DLD1 (cell line): ENCODE data around the gene FBXW12.

Experiments used
- in situ Hi-C: cut with HindIII; loops from 2 replicates; pipeline ENCODE4 v1.10.0; 2017; ENCODE audit warnings: low sequenced_read_pairs

FBXW12 gene

DNA sequence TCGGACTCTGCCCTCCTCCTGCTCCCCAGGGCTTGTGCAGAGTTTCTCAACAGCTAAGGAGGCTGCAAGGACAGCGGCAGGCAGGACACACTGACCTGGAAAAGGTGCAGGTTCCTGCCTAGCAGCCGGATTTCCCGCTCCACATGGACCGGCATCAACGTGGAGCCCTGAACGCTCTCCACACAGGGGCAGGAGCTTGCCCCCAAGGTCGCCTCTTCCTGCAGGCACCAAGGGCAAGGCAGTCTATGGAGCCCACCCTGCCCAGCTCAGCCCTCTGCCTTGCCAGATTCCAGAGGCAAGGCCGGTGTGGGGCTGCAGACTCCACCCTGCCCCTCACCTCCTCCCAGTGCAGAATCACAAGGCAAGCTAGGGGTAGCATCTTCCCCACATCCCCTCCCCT is 47.1 kb downstream of the FBXW12 start:
- in situ Hi-C loops, result no loop called here

DNA sequence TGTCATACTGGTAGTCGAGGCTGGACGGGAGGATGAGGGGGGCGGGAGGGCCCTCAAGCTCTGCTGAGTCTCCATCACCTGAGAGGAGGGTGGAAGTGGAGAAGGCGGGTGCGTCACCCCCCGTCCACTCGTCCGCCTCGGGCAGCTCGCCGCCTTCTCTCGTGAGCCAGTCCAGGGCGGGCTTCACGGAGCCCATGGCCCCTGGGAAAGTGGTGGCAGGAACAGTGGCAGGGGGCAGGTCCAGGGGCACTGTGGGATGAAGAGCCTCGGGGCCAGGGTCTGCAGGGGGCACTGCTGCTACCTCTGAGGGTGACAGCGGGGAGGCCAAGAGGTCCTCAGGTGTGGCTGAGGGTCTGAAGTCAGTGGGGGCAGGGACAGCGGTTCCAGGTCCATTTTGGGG is 47.6 kb downstream of the FBXW12 start:
- in situ Hi-C loops, result no loop called here

DNA sequence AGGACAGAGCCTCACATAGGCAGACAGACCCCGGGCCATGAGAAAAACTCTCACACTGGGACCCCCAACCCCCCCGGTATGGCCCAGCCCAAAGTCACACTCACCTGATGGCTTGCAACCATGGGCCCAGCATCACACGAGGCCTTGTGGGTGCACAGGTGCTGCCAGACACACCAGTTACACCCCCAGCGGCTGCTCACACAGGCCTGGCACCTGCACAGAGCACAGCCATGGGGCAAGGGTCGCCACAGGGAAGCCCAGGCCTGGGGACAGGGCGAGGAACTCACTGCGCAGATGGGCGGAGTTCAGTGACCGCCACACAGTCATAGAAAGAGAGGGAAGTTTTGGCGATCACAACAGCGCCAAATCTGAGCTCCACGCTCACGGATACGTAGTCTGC is 48.5 kb downstream of the FBXW12 start:
- in situ Hi-C loops, result no loop called here

DNA sequence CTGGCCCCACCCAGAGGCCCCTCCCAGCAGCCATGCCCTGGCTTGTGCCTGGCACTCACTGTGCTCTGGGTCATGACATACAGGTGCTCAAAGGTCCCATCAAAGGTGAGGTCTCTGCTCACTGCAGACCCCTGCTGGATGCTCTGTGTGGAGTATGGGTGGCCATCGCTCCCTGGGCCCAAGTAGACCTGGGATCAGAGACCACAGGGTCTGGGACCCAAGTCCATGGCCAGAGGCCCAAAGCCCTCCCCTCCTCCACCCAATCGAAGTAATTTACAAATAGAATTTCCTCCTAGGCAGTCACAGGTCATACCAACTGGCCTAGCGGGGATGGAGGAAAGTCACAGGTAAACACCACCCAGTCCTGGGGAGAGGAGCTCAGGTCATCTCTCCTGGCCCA is 50.3 kb downstream of the FBXW12 start:
- in situ Hi-C loops, result no loop called here

DNA sequence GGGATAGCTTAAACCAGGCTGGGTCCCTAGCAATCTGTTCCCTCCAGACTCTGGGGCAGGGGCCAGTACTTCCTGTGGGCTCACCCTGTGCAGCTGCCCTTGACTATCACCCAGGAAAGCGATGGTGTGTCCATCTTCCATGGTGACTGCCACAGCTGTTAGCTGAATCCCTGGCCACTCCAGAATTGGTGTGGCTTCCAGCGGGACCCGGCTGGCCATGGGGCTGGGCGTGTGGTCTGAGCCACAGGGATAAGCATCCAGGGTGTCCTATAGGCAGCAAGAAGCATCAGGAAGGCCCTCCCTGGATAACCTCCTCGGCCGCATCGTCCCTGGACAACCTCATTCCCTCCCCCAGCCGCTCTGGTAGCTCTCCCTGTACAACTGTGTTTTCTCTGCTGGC is 50.7 kb downstream of the FBXW12 start:
- in situ Hi-C loops, result no loop called here

DNA sequence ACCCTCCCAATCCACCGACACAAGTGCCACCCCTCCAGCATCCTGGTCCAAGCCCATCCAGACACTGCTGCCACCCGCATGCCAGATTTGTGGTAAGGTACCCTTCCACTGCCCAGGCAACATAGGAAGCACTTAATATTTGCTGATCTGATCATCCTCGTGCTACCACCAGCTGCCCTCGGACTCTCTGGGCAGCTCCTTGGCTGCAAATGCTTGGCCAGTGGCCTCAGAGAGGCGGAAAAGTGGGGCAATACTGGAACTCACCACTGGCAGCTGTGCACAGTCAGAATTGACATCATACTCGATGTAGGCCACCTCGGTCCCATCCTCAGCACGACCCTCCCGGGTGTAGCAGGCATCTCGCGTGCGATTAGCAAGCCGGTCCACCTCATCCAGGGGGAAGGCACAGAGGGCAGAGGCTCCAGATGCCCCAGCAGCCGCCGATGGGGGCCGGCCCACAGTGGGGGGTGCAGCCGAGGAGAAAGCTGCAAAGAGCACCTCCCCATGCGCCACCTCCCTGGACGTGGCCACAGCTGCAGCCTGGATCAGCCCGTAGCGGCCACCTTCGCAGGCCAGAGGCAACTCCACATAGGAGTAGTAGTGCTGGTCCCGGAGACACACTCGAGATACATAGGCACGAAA is 51.3 kb downstream of the FBXW12 start:
- in situ Hi-C loops, result no loop called here

DNA sequence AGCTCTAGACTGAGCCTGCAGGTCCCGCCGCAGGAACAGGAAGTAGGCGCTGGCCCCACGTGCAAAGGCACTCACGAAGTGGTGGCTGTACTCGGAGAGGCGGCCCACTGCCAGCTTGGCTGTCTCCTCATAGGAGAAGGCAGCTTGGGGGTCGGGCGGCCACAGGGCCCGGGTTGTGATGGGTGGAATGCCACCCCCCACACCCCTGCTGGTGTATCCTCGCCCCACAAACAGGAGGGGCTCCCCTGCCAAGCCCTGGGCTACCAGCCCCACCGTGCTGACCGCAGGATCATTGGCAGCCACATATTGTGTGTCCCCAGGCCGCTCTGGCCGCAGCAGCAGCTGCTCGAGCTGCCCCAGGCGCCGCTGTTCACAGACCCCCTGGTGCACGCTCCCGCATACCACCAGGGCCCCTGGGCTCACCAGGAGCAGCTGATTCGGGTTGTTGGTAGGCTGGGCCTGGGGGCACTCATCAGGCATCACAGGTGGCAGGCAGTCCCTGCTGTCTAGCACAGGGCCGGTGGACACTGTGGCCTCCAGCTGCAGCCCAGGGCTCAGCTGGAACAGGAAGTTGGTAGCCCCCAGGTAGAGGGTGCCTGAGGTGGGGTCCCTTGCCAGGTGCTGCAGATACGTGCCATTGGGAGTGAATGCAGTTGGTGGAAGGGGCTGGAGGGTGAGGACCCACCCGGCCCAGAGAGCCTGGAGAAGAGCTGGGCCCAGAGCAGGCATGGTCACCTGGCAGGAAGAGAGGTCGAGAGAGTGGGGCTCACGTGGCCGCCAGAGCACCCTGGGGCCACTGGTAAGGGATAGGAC is 52.1 kb downstream of the FBXW12 start:
- in situ Hi-C loops, result no loop called here

DNA sequence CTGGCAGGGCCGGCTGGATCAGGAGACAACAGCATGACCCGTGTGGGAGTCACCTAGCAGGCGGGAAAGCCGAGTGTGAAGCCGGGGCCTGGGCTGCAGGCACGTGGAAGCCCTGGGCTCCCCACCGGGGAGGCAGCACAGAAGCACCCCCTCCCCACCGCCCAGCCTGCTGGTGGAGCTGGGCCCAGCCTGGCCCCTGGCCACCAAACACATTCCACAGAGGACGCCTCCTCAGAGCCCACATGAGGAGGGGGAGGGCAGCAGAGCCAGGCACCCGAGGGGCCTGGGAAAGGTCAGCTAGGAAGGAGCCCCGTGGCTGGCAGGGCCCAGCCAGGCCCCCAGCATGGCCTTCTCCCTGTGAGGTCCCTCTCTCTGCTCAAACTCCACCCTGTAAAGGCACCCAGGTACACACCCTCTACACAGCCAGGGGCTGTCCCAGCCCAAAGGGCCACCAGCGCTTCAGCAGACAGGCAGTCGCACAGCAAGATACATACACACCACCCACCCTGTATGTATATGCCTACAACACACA is 53.3 kb downstream of the FBXW12 start:
- in situ Hi-C loops, result no loop called here

DNA sequence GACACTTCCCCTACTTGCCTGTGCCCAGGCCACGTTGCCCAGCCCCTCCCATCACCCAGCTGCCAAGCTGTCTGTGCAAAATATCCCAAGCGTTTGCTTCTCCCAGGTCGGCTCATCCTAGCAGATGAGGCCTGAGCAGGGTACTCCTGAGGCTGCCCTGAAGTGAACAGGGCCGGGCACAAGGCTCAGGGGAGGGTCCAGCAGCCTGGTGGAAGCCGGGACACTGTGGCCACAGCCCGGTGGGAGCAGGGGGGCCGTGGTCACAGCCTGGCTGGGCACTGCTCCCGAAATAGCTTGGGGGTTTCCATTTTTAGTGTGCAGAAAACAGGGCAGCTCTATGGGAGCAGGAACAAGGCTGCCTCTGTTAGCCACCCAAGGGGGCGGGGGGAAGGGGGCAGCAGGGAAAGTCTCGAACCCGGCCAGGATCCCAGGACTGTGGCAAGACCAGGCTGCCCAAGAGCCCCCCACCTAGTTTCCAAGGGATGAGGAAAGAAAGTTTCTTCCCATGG is 54.4 kb downstream of the FBXW12 start:
- in situ Hi-C loops, result no loop called here

DNA sequence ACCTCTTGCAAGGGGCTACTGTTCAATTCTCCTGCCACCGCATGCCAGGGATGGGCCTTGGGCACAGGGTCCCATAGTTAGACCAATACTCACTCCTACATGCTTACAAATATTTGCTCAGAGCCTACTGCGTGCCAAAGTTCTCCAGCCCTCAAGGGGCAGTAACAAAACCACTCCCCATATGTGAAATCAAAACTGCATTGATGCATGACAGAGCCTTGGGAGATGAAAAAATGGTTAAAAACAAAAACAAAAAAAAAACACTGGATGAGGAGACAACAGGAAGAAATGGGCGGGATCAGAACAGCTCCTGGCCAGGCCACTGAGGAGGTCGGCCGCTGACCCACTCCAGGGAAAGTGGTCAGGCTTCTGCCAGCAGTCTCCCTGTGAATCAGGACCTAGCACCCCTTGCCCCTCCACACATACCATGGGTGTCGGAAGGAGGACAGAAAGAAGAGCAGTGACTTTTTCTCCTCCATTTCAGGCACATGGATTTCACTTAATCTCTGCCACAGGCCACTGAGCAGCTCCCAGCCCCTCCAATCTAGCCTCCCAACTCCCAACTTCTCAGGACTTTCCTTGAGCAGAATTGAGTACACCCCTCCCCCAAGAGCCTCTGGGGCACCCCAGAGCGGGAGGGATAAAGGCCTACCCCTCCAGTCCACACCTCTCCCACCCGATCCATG is 55.1 kb downstream of the FBXW12 start:
- in situ Hi-C loops, result no loop called here

DNA sequence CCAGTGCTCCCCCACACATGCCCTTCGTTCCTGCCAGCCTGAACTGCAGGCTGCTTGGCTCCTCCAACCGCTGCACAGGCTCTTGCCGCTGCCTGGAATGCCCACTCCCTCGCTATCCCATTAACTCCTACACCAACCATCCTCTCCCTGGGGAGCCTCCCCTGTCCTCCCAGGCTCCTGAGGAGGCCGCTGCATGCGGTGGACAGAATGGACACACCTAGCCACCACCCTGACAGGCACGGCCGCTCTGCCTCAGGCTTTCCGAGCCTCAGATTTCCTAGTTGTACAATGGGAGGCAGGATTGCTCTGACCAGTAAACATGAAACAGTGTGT is 55.6 kb downstream of the FBXW12 start:
- in situ Hi-C loops, result no loop called here

DNA sequence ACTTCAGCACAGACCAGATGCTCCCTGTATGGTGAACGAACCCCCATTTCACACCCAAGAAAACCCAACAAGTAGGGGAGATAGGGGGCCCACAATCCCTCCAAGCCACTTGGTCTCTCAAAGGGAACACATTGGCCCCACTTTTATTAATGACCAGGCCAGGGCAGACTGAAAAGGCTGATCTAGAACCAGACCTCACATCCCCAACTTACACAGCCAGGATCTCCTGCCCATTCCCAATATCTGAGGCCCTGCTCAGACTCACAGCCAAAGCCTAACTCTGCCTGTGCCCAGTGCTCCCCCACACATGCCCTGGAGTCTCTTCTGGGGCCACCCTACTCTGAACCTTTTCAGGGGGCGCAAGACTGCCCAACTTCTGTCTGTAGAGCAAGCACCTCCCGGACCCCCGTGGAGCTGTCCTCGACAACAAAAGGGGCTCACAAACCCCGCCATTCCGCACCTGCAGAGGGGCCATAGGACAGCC is 56.1 kb downstream of the FBXW12 start:
- in situ Hi-C loops, result no loop called here

DNA sequence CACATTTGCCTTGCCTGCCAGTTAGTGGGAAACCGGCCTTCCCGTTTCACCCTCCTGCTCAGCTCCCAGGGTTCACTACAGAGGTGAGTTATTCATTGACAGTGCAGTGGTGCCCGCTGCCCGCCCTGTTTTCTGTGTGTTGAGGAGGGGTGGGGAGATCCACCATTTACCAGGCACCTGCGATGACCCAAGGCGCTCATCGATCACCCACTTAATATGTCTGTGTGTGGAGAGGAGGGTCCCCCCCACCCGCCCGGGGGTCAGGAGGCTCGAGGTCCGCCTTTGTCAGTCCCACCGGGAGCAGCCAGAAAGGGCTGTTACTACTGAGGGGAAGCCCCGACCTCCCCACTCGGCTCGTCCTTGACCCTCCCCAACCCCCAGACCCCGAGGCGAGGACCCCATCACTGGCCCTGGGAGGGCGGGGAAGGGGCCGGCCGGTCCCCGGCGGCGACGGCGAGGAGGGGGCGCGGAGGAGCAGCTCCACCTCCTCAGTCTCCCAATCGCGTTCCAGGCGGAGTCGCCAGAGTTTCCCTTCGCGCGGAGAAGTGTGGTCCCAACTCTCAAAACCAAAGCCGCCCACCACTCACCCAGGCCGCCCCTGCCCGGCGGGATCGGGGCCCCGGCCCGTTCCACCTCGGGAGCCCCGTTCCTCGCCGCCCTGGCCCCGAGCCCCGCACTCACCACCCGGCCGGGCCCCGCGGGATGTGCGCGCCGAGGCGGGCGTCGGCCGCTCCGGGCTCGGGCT is 56.7 kb downstream of the FBXW12 start:
- in situ Hi-C loops, result no loop called here

DNA sequence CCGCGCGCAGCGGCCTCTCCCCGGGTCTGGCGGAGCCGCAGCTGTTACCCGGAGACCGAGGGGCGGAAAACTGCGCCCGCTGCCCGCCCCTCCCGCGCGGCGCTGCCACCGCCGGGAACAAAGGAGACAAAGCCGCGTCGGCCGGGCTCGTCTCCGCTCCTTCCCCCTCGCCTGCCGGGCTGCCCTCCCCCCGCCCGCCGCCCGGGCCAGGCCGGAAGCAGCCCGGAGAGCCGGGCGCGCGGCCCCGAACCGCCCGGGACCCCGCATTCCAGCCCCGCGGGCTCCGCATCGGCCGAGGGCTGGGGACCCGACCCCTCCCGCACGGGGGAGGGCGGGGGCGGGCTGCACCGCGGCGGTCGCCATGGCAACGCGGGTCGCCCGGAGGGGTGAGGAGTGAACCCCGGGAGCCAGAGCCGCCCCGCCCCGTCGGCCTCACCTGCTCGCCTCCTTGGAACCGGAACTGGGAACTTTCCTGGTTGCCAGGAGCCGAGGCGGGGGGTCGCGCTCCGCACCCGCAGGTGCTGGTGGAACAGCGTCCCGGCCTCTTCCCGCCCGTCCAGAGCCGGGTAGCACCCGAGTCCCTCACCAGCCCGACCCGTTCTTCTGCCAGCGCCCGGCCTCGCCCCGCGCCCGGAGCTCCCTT is 57.4 kb downstream of the FBXW12 start:
- in situ Hi-C loops, result no loop called here

DNA sequence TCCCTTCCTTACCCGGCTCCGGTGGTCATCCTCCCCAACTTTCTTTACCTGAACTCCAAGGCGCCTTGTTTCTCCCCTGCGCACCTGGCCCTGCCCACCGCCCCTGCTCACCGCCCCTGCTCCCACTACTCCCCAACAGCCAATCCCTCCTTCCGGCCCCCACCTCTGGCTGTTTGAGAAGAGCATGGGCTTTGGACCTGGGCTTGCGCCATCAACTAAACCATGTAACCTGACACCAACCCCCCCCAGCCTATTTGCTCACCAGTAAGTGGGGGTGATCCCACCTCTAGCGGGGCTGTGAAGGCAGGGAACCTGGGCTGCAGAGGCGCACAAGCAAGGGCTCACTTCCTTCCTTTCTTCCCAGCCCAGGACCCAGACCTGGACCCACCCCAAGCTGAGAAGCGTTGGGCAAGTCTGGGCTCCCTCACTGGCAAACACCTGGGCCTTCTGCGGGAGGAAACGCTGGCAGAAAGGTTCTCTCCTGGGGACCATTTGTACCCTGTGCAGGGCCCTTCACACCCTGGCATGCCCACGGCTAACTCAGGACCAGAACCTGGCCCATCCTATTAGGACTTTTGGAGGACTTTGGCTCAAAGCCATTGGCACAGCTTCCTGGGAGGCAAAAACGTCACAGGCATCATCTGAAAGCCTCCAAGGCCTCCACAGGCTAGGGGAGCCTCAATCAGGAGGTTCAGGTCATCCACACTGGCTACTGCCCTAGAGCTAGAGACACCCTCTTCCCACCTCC is 58.1 kb downstream of the FBXW12 start, which contains the start of gene PLXNB1:
Gene PLXNB1, minus strand, starts transcription at position 127 of the 748 bp plus-strand sequence. CDS start 5,475 bp downstream, outside the sequence.
- in situ Hi-C loops, result no loop called here

DNA sequence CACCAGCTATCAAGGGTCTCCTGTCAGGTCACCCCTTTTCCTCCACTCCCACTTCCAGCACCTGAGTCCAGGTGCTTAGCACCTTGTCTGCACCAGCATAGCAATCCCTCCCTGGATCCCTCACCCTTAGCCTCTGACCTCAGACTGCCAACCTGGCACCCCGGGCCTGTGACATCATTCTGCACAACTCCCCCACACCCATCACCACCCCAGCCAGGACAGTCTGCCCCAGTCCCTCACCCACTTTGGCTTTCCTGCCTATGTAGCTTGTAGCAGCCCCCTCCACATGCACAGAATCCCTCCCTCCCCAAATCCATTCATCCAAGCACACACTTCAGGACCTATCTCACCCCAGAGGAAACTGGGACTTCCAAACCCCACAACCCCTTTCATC is 58.7 kb downstream of the FBXW12 start:
- in situ Hi-C loops, result no loop called here

DNA sequence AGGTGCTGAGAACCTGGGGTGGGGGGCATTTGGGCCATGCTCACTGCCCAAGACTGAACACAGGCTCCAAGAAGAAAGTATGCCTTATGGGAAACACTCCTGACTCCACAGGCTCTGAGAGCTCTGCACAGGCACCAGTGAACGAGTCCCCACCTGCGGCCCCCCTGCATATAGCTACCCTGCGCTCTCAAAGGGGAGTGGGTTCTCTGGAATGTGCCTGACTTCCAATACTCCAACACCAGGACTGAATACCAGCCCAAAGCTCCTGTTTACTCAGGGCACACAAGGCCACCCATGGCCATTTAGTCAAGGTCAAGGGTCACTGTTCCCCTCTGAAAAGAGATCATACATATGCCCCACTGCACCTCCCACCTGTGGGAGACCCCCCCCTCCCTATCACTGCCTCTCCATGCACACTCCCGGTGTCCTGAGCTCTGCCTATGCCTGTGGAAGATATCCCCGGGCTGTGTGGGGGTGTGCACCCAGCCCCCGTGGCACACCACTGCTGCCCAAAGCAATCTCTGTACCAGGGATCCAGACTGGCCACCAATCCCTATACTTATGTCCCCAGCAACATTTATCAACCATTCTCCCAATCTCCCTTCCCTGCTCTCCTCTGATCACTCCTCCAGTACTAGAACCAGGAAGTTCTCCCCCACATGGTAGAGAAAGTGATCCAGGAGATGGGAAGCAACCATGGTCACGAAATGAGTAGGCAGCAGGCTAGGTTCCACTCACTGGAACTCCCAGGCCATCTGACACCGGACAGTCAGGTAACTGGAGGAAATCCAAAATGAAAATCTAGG is 59.4 kb downstream of the FBXW12 start:
- in situ Hi-C loops, result no loop called here
